Kidney epithelial cell (primary cell): ENCODE data around the gene THSD4. TPM values are rescaled to one million over a fixed set of nuclear protein-coding genes. Genes with fewer than 3 reads are reported as not detected.
A peak's percentile ranks its signal among the peaks of the same experiment; 100 is the strongest.

Experiments
- DNase-seq: peaks from one replicate; pipeline ENCODE4 v3.0.0-alpha.2; 2010; ENCODE audit warnings: low read depth
- H3K27me3 ChIP-seq: 2 replicates; pipeline ENCODE4 v1.6.0; 2011; ENCODE audit warnings: low read length; ENCODE audit not compliant: control insufficient read depth, insufficient read depth
- H3K36me3 ChIP-seq: 2 replicates; pipeline ENCODE4 v1.5.1; 2011; ENCODE audit warnings: low read length; ENCODE audit not compliant: control insufficient read depth, insufficient read depth
- H3K4me3 ChIP-seq: 2 replicates; pipeline ENCODE4 v1.5.1; 2011; ENCODE audit warnings: low read depth, mild to moderate bottlenecking, control low read depth, low read length
- total RNA-seq: library from RNA; depleted of rRNA; stranded (reverse); fragments of >200 nt; gene quantifications from 2 replicates; pipeline ENCODE4 v1.2.3, GENCODE V29; 2015
- TF ChIP-seq, protein P1 (sequence below): IDR thresholded peaks from 2 replicates; pipeline ENCODE4 v1.5.1; 2011; ENCODE audit warnings: mild to moderate bottlenecking, moderate library complexity, low read length, control low read depth, inconsistent platforms; ENCODE audit not compliant: insufficient read depth, poor library complexity, severe bottlenecking

The THSD4 gene
- total RNA-seq, 1 donor from 2014 or later, result 17.7 TPM

- no peak for DNase-seq
- Histone ChIP-seq H3K36me3 (no peaks in the 10 kb centered on the region), H3K4me3 (no peak overlapping the region), H3K27me3 (no peaks in the 10 kb centered on the region)
- TF ChIP-seq, protein P1, sequence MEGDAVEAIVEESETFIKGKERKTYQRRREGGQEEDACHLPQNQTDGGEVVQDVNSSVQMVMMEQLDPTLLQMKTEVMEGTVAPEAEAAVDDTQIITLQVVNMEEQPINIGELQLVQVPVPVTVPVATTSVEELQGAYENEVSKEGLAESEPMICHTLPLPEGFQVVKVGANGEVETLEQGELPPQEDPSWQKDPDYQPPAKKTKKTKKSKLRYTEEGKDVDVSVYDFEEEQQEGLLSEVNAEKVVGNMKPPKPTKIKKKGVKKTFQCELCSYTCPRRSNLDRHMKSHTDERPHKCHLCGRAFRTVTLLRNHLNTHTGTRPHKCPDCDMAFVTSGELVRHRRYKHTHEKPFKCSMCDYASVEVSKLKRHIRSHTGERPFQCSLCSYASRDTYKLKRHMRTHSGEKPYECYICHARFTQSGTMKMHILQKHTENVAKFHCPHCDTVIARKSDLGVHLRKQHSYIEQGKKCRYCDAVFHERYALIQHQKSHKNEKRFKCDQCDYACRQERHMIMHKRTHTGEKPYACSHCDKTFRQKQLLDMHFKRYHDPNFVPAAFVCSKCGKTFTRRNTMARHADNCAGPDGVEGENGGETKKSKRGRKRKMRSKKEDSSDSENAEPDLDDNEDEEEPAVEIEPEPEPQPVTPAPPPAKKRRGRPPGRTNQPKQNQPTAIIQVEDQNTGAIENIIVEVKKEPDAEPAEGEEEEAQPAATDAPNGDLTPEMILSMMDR, result no peak
Measured at GRCh38 chr15:71566226-71566625, 451.0 kb downstream of the THSD4 start.

DNA sequence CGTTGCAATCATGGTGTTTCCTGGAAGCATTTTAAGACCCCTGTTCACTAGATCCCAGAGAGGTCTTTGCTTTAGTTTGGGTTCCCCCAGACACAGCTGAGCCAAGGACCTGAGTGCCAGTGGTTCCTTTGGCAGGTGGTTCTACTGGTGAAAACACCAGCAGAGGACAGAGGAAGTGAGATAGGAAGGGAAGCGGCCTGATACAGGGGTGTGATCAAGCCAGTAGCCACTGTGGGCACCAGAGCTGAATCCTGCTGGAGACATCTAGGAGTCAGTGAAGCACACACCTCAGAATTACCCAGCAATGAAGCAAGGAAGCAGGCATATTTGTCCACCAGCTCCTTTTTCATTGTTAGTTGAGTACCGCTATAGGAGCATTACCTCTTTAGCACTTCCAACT is 451.9 kb downstream of the THSD4 start:
- TF ChIP-seq, protein P1, result no peak
- no peak overlapping the region for H3K4me3 ChIP-seq
- DNase-seq, result no peak
- H3K27me3 ChIP-seq, result no peaks in the 10 kb centered on the region
- no peaks in the 10 kb centered on the region for H3K36me3 ChIP-seq

- no peak for DNase-seq
- H3K36me3 ChIP-seq, result no peaks in the 10 kb centered on the region
- no peak overlapping the region for H3K4me3 ChIP-seq
- TF ChIP-seq, protein P1, result no peak
- no peaks in the 10 kb centered on the region for H3K27me3 ChIP-seq
Measured at GRCh38 chr15:71568227-71568626, 453.0 kb downstream of the THSD4 start.

- TF ChIP-seq, protein P1, result no peak
- no peak overlapping the region for H3K4me3 ChIP-seq
- no peaks in the 10 kb centered on the region for H3K36me3 ChIP-seq
- no peaks in the 10 kb centered on the region for H3K27me3 ChIP-seq
- no peak for DNase-seq
Measured at GRCh38 chr15:71570736-71571135, 455.5 kb downstream of the THSD4 start.

DNA sequence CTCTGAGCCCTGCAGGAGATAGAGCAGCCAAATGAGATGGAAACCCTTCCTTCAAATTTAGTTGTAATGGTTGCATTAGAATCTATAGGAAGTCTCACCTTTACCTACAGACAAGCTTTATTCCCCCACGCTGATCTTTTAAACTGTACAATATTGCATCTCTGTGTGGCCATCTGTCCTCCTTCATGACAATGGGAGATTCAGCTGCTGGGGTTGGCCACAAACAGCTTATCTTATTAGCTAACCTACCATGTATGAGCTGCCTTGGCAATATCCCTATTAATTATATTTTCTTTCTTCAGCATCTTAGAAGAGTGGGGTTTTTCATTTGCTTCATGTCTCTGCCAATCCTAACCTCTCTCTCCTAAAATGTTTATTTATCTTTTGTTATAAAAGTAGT is 456.4 kb downstream of the THSD4 start:
- TF ChIP-seq, protein P1, result no peak
- Histone ChIP-seq H3K27me3 (no peaks in the 10 kb centered on the region), H3K36me3 (no peaks in the 10 kb centered on the region), H3K4me3 (no peak overlapping the region)
- no peak for DNase-seq

DNA sequence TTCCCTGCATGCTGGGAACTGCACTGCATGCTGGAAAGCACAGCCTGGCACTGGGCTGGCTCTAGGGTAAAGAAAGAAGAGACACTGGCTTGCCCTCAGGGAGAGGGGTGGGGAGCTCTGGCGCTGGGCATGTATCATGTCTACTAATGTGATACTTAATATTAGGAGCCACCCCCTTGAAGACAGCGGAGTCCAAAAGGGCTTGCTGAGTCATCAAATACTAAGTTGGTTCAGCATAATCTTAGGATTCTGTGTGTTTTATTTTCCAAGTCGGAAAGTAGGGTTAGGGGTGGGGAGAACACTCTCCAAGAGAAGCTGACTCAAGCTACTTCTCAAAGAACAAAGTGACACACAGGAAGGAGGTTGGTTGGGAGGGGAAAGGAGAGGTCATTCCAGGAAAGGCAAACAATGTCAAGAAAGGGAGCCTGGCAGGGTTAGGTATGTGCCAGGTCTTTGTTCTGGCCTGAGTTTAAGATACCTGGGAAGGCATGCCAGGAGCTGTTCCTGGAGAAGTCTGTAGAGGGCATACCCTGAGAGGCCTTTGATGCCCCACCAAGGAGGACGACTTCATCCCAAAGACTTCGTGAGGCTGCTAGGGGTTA is 457.3 kb downstream of the THSD4 start:
- H3K36me3 ChIP-seq, result no peaks in the 10 kb centered on the region
- H3K4me3 ChIP-seq, result no peak overlapping the region
- DNase-seq, result no peak
- TF ChIP-seq, protein P1, result peak; percentile 22
- no peaks in the 10 kb centered on the region for H3K27me3 ChIP-seq
